HepG2 (cell line): ENCODE data around the gene NEURL4. TPM values are rescaled to one million over a fixed set of nuclear protein-coding genes. Genes with fewer than 3 reads are reported as not detected.

Experiments
- ATAC-seq: fragments of 200-7000 bp; cut with Tn5 transposase; 3 replicates; pipeline ENCODE4 v1.9.1; 2020; ENCODE audit warnings: mild to moderate bottlenecking, moderate library complexity
- BruUV-seq: library from RNA; stranded (reverse); fragments of 400-500 nt; replicated peaks from 2 replicates; lab custom pipeline; 2021; lab: Mats Ljungman, UMichigan
- CTCF ChIA-PET: fragments of 300-600 bp; formaldehyde crosslinking; extraction: SDS; loops from one replicate; lab custom pipeline; 2021; ENCODE audit warnings: low total read pairs, inconsistent platforms, low intra/inter-chr PET ratio; lab: Yijun Ruan, JAX
- POLR2A ChIA-PET: fragments of 350-600 bp; sonication (Branson Sonifier 250); formaldehyde crosslinking; loops from one replicate; lab custom pipeline; 2020; ENCODE audit warnings: antibody characterized with exemption, inconsistent platforms; lab: Yijun Ruan, JAX
- DNase-seq: peaks from one replicate; pipeline ENCODE4 v3.0.0-alpha.2; 2015; ENCODE audit warnings: low spot score
- FAIRE-seq: peaks from 3 replicates; lab custom pipeline; 2011; peaks lifted over from hg19 to GRCh38; lab: Jason Lieb, UNC
- H2AFZ ChIP-seq: one replicate; pipeline ENCODE4 v1.6.1; 2011; ENCODE audit warnings: low read length, inconsistent platforms
- H3K27ac ChIP-seq: fragments of 300-600 bp; 3 replicates; pipeline ENCODE4 v1.8.0; 2011; ENCODE audit warnings: mixed run types, mild to moderate bottlenecking, mixed read lengths, low read length, inconsistent platforms; ENCODE audit not compliant: insufficient read depth; ENCODE audit errors: extremely low read length
- H3K27me3 ChIP-seq, 2 experiments: fragments of 200-600 bp in 1 of 2; 2 replicates in 1 of 2; 3 replicates in 1 of 2; pipeline versions ENCODE4 v1.6.0 to v1.8.0; 2011; ENCODE audit warnings: low read length in 2 of 2, mild to moderate bottlenecking in 2 of 2, moderate library complexity in 2 of 2, inconsistent platforms in 1 of 2; ENCODE audit not compliant: insufficient read depth in 2 of 2, control insufficient read depth in 1 of 2
- H3K36me3 ChIP-seq, 2 experiments: fragments of 200-600 bp in 1 of 2; replicated peaks in 1 of 2; 2 replicates in 1 of 2; 3 replicates in 1 of 2; pipeline versions ENCODE4 v1.5.1 to v1.8.0; 2011; ENCODE audit warnings: low read length in 2 of 2, inconsistent platforms in 1 of 2; ENCODE audit not compliant: insufficient read depth in 2 of 2, control insufficient read depth in 1 of 2
- H3K4me1 ChIP-seq: 2 replicates; pipeline ENCODE4 v1.5.1; 2012; ENCODE audit warnings: low read length, inconsistent platforms; ENCODE audit not compliant: insufficient read depth
- H3K4me2 ChIP-seq: 2 replicates; pipeline ENCODE4 v1.6.0; 2011; ENCODE audit warnings: low read depth, low read length, inconsistent platforms
- H3K4me3 ChIP-seq, 3 experiments: fragments of 200-600 bp in 1 of 3; sonication (generic), shearing (Covaris generic) in 1 of 3; replicated peaks in 1 of 3; 2 replicates each; pipeline ENCODE4 v1.5.1; 2011 to 2016; ENCODE audit warnings: low read length in 3 of 3, inconsistent platforms in 2 of 3, low read depth in 2 of 3, mild to moderate bottlenecking in 2 of 3, control low read depth in 1 of 3, mixed read lengths in 1 of 3; ENCODE audit not compliant: insufficient read depth in 1 of 3
- H3K79me2 ChIP-seq: one replicate; pipeline ENCODE4 v1.6.1; 2011; ENCODE audit warnings: low read length, inconsistent platforms; ENCODE audit not compliant: insufficient read depth
- H3K9ac ChIP-seq: 2 replicates; pipeline ENCODE4 v1.6.0; 2011; ENCODE audit warnings: mild to moderate bottlenecking, low read depth, low read length, inconsistent platforms; ENCODE audit not compliant: insufficient read depth
- H3K9me3 ChIP-seq: 2 replicates; pipeline ENCODE4 v1.5.1; 2012; ENCODE audit warnings: mild to moderate bottlenecking, low read length
- H4K20me1 ChIP-seq: 2 replicates; pipeline ENCODE4 v1.6.0; 2011; ENCODE audit warnings: inconsistent platforms, mild to moderate bottlenecking, low read length, moderate library complexity; ENCODE audit not compliant: insufficient read depth
- ZNF333 ChIP-seq: sonication (generic); formaldehyde crosslinking; IDR thresholded peaks from 2 replicates; pipeline ENCODE4 v1.4.0; 2020; ENCODE audit warnings: mild to moderate bottlenecking, missing genetic modification reagents, borderline replicate concordance
- WGBS: methylation state at CpG from one replicate; pipeline ENCODE4 v1.1.6; 2017; ENCODE audit warnings: low lambda C conversion rate; 5-methylcytosine and 5-hydroxymethylcytosine counted together
- in situ Hi-C: cut with HindIII; loops from 2 replicates; pipeline ENCODE4 v1.10.0; 2017; ENCODE audit warnings: low pct_unique_long_range_greater_than_20kb; ENCODE audit not compliant: extremely low pct_ligation_motif_present
- intact Hi-C: fragments of 100-400 bp; cut with micrococcal nuclease; formaldehyde crosslinking; loops from one replicate; pipeline ENCODE4 v1.10.0; 2022; ENCODE audit not compliant: unreplicated experiment
- polyA plus RNA-seq, 8 experiments: library from polyadenylated mRNA; depleted of rRNA in 3 of 8; stranded (reverse) in 7 of 8; unstranded in 1 of 8; fragments of >200 nt; fragmentation: Illumina TruSeq in 4 of 8; extraction: Trizol in 4 of 8; gene quantifications; 2 replicates each; pipeline versions ENCODE4 v1.2.1 to v1.2.3, GENCODE V29; 2011 to 2016; ENCODE audit warnings: low read depth in 4 of 8, missing spikeins in 1 of 8, mixed read lengths in 1 of 8; ENCODE audit not compliant: insufficient read depth in 1 of 8
- total RNA-seq, 5 experiments: library from RNA; depleted of rRNA; stranded (reverse); fragments of >200 nt; fragmentation: Illumina TruSeq; extraction: Trizol; gene quantifications; 2 replicates each; pipeline ENCODE4 v1.2.3, GENCODE V29; 2016; ENCODE audit warnings: low read depth in 1 of 5
- TF ChIP-seq, protein P1 (sequence below): sonication (generic); formaldehyde crosslinking; IDR thresholded peaks from 2 replicates; pipeline ENCODE4 v1.4.0; 2020; ENCODE audit warnings: missing genetic modification reagents

The NEURL4 gene
- total and polyA plus RNA-seq, 2 of the 13 experiments (the other 11 are each of a cell fraction or from before 2014, with no cell fraction given), result 14.8 to 15.7 TPM

DNA sequence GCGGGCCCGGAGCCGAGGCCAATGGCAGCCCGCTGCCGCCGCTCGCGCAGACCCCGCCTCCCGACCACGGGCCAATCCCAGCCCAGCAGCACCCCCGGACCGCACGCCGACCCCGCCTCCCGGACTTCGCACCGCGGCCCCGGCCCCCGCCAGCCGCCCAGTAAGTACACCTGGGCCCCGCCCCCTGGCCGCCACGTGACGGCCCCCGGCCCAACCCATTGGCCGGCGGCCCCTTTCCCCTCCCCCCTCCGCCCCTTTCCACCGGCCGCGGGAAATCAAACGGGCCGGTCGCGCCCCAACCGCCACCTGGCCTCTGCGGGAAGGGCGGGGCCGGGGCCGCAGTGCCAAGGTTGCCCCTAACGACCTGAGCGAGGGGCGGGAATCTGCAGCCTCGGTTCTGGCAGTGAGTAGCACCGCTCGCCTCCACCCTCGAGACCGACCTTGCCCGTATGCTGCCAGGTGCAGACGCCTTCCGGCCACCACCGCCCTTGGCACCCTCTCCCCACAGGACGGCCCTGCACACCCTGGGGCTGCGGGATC is 34.5 kb downstream of the NEURL4 start, which contains the start of gene YBX2:
TSS of gene YBX2 (minus strand) at position 26 of the 540 bp plus-strand sequence. CDS start 139 bp downstream, outside the sequence.
- in situ Hi-C loops (no loop called here), intact Hi-C loops (no loop called here)
- ChIA-PET CTCF (no interaction called here), POLR2A (no interaction called here)
- Histone ChIP-seq H4K20me1 (no peaks in the 10 kb centered on the region), H3K9ac (0 out of 2 replicates have a peak within 1 kb of the TSS, but pooled peaks have one; percentile 34), H3K4me3 (peak within 1 kb of the TSS in 2 of 3 experiments; percentile 15 to 53; a peak in 4 of 6 replicates), H3K4me1 (peaks cover 41% of the 10 kb centered on the region), H3K79me2 (no peaks in the 10 kb centered on the region), H2AFZ (no peak within 1 kb of the TSS), H3K9me3 (no peaks in the 10 kb centered on the region), H3K36me3 (no peaks in the 10 kb centered on the region)
- DNase-seq, result no peak
- TF ChIP-seq, protein P1, sequence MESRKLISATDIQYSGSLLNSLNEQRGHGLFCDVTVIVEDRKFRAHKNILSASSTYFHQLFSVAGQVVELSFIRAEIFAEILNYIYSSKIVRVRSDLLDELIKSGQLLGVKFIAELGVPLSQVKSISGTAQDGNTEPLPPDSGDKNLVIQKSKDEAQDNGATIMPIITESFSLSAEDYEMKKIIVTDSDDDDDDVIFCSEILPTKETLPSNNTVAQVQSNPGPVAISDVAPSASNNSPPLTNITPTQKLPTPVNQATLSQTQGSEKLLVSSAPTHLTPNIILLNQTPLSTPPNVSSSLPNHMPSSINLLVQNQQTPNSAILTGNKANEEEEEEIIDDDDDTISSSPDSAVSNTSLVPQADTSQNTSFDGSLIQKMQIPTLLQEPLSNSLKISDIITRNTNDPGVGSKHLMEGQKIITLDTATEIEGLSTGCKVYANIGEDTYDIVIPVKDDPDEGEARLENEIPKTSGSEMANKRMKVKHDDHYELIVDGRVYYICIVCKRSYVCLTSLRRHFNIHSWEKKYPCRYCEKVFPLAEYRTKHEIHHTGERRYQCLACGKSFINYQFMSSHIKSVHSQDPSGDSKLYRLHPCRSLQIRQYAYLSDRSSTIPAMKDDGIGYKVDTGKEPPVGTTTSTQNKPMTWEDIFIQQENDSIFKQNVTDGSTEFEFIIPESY (CRISPR knock-in tag), result peak; percentile 51; the same call in 1 of the 2 replicates
- TF ChIP-seq ZNF333 (CRISPR knock-in tag), result no peak
- TF ChIP-seq, all 625 proteins: peak for 1
- Histone ChIP-seq H3K27ac (no peak within 1 kb of the TSS), H3K4me2 (peak within 1 kb of the TSS; percentile 75), H3K27me3 (peaks cover 0 to 11% of the 10 kb centered on the region in 2 experiments; a peak in 2 of 5 replicates)
- FAIRE-seq (no peak), ATAC-seq (no peak)
- no TSS peak for BruUV-seq
- WGBS, result 90% methylated on average over 56 of the region's 57 CpGs
